SKM-1 treated with dmso at 0.1 percent for 144 hours (cell line): ENCODE results near the gene OBI1.

ENCODE experiments used
- DNase-seq: peaks from one replicate; lab custom pipeline; 2025; ENCODE audit not compliant: unreplicated experiment; lab: John Stamatoyannopoulos, UW

Gene OBI1

GRCh38 chr13:78592584-78592983 lies 66.4 kb downstream of the OBI1 start:
- no peak for DNase-seq

GRCh38 chr13:78589206-78589605 lies 69.7 kb downstream of the OBI1 start:
- no peak for DNase-seq

- no peak for DNase-seq
These were observed 71.6 kb downstream of the OBI1 start for GRCh38 chr13:78587395-78587794.

GRCh38 chr13:78586706-78587105 lies 72.2 kb downstream of the OBI1 start:
- no peak for DNase-seq

- DNase-seq, result no peak
These were observed 82.7 kb downstream of the OBI1 start for GRCh38 chr13:78576261-78576660.

GRCh38 chr13:78572459-78572858 lies 86.5 kb downstream of the OBI1 start:
- DNase-seq, result no peak

GRCh38 chr13:78569029-78569428 lies 89.9 kb downstream of the OBI1 start:
- no peak for DNase-seq

GRCh38 chr13:78566631-78567030 lies 92.3 kb downstream of the OBI1 start:
- DNase-seq, result no peak
